Effector memory CD4-positive, alpha-beta T cell (primary cell): ENCODE measurements around the gene CREB5.
"Not testable (repeated sequence)": the region's sequence is repeated elsewhere in the genome, so short reads cannot be mapped to it uniquely, and the experiment has no call there.

Experiments
- DNase-seq, 3 donors: peaks; one replicate each; pipeline ENCODE4 v3.0.0-alpha.2; 2020
- H3K27ac ChIP-seq: 2 replicates; pipeline ENCODE4 v1.7.0; 2013; ENCODE audit warnings: mild to moderate bottlenecking, low read length, moderate library complexity; ENCODE audit not compliant: insufficient read depth, poor library complexity, severe bottlenecking
- H3K27me3 ChIP-seq: replicated peaks from 2 replicates; pipeline ENCODE4 v1.7.0; 2013; ENCODE audit warnings: mild to moderate bottlenecking, low read length; ENCODE audit not compliant: insufficient read depth, control insufficient read depth, poor library complexity, severe bottlenecking
- H3K36me3 ChIP-seq: 2 replicates; pipeline ENCODE4 v1.7.0; 2013; ENCODE audit warnings: mild to moderate bottlenecking, low read length, moderate library complexity; ENCODE audit not compliant: control insufficient read depth, insufficient read depth
- H3K4me1 ChIP-seq: 2 replicates; pipeline ENCODE4 v1.7.0; 2013; ENCODE audit warnings: low read length, mild to moderate bottlenecking; ENCODE audit not compliant: control insufficient read depth, insufficient read depth, poor library complexity, severe bottlenecking
- H3K4me3 ChIP-seq: 2 replicates; pipeline ENCODE4 v1.7.0; 2013; ENCODE audit warnings: low read length, low read depth, mild to moderate bottlenecking; ENCODE audit not compliant: insufficient read depth, poor library complexity, severe bottlenecking
- H3K9me3 ChIP-seq: 2 replicates; pipeline ENCODE4 v1.7.0; 2013; ENCODE audit warnings: mild to moderate bottlenecking, low read length, moderate library complexity; ENCODE audit not compliant: control insufficient read depth

The CREB5 gene

GRCh38 chr7:28608731-28609130 is 196.4 kb downstream of the CREB5 start:
- DNase-seq = no peak
- no peaks in the 10 kb centered on the region for H3K36me3 ChIP-seq
- H3K4me3 ChIP-seq = no peak overlapping the region
- H3K27ac ChIP-seq = no peak overlapping the region
- H3K4me1 ChIP-seq = no peaks in the 10 kb centered on the region
- H3K27me3 ChIP-seq = no peaks in the 10 kb centered on the region
- H3K9me3 ChIP-seq = no peaks in the 10 kb centered on the region

GRCh38 chr7:28609608-28610007 is 197.3 kb downstream of the CREB5 start:
- H3K4me3 ChIP-seq = no peak overlapping the region
- H3K36me3 ChIP-seq = no peaks in the 10 kb centered on the region
- no peaks in the 10 kb centered on the region for H3K4me1 ChIP-seq
- H3K27ac ChIP-seq = no peak overlapping the region
- H3K9me3 ChIP-seq = no peaks in the 10 kb centered on the region
- DNase-seq = no peak
- H3K27me3 ChIP-seq = no peaks in the 10 kb centered on the region

GRCh38 chr7:28611399-28611897 is 199.1 kb downstream of the CREB5 start:
- H3K4me1 ChIP-seq, DNase-seq, H3K9me3 ChIP-seq, H3K4me3 ChIP-seq, H3K27me3 ChIP-seq, H3K27ac ChIP-seq, H3K36me3 ChIP-seq: not testable (repeated sequence)

- no peaks in the 10 kb centered on the region for H3K9me3 ChIP-seq
- no peaks in the 10 kb centered on the region for H3K4me1 ChIP-seq
- no peaks in the 10 kb centered on the region for H3K27me3 ChIP-seq
- no peak for DNase-seq
- no peaks in the 10 kb centered on the region for H3K36me3 ChIP-seq
- no peak overlapping the region for H3K27ac ChIP-seq
- no peak overlapping the region for H3K4me3 ChIP-seq
Observed at GRCh38 chr7:28613262-28613661, 200.9 kb downstream of the CREB5 start.

- Histone ChIP-seq H3K9me3 (no peaks in the 10 kb centered on the region), H3K36me3 (no peaks in the 10 kb centered on the region), H3K27me3 (no peaks in the 10 kb centered on the region), H3K4me3 (no peak overlapping the region), H3K4me1 (no peaks in the 10 kb centered on the region), H3K27ac (no peak overlapping the region)
- no peak for DNase-seq
Observed at GRCh38 chr7:28615091-28615490, 202.8 kb downstream of the CREB5 start.

GRCh38 chr7:28617308-28617880 is 205.1 kb downstream of the CREB5 start:
- Histone ChIP-seq H3K4me3 (no peak overlapping the region), H3K4me1 (no peaks in the 10 kb centered on the region), H3K36me3 (no peaks in the 10 kb centered on the region), H3K27me3 (no peaks in the 10 kb centered on the region), H3K9me3 (no peaks in the 10 kb centered on the region), H3K27ac (no peak overlapping the region)
- no peak for DNase-seq

- Histone ChIP-seq H3K36me3 (no peaks in the 10 kb centered on the region), H3K4me3 (no peak overlapping the region), H3K9me3 (no peaks in the 10 kb centered on the region), H3K27ac (no peak overlapping the region), H3K4me1 (no peaks in the 10 kb centered on the region), H3K27me3 (no peaks in the 10 kb centered on the region)
- no peak for DNase-seq
Observed at GRCh38 chr7:28618383-28618782, 206.1 kb downstream of the CREB5 start.

- Histone ChIP-seq H3K9me3 (no peaks in the 10 kb centered on the region), H3K4me1 (no peaks in the 10 kb centered on the region), H3K4me3 (no peak overlapping the region), H3K27ac (no peak overlapping the region), H3K36me3 (no peaks in the 10 kb centered on the region), H3K27me3 (no peaks in the 10 kb centered on the region)
- DNase-seq = no peak
Observed at GRCh38 chr7:28619256-28619655, 206.9 kb downstream of the CREB5 start.

- no peaks in the 10 kb centered on the region for H3K9me3 ChIP-seq
- no peaks in the 10 kb centered on the region for H3K27me3 ChIP-seq
- H3K4me1 ChIP-seq = no peaks in the 10 kb centered on the region
- H3K36me3 ChIP-seq = no peaks in the 10 kb centered on the region
- no peak overlapping the region for H3K4me3 ChIP-seq
- no peak overlapping the region for H3K27ac ChIP-seq
- DNase-seq = no peak
Observed at GRCh38 chr7:28621369-28621841, 209.1 kb downstream of the CREB5 start.

GRCh38 chr7:28623105-28623730 is 210.9 kb downstream of the CREB5 start:
- Histone ChIP-seq H3K36me3 (no peaks in the 10 kb centered on the region), H3K9me3 (no peaks in the 10 kb centered on the region), H3K4me1 (no peaks in the 10 kb centered on the region), H3K27me3 (no peaks in the 10 kb centered on the region), H3K4me3 (no peak overlapping the region), H3K27ac (no peak overlapping the region)
- no peak for DNase-seq
